Choroid plexus epithelial cell (primary cell): ENCODE results near the gene TXN2.

Experiments used
- DNase-seq: peaks from one replicate; pipeline ENCODE4 v3.0.0-alpha.2; 2010; ENCODE audit warnings: low read depth
- H3K4me3 ChIP-seq: 2 replicates; pipeline ENCODE4 v1.5.1; 2011; ENCODE audit warnings: low read depth, mild to moderate bottlenecking, control low read depth, low read length, moderate library complexity
- TF ChIP-seq, protein P1 (sequence below): conservative IDR thresholded peaks from 2 replicates; pipeline ENCODE4 v1.5.1; 2011; ENCODE audit warnings: low read depth, mild to moderate bottlenecking, control low read depth, inconsistent platforms, low read length, moderate library complexity

TXN2 gene

DNA sequence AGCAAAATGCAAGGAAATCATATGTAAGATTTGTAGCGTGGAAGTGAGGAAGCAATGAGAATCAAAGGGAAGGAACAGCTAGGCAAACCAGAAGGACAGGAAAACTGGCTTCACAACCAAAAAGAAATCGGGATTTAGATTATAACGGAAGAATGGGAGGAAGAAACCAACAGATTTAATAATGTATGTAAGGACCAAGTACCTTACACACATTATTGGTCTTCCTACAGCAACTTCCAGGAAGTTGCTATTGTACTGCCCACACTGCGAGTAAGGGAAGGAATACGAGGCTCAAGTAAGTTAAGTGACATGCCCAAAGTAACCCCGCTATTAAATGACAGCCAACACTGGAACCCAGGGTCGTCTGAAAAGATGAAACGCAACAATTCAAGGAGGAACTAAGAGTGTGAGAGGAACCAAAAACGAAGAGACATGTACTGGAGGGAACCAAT is 473 bp downstream of the TXN2 start:
- TF ChIP-seq, protein P1, sequence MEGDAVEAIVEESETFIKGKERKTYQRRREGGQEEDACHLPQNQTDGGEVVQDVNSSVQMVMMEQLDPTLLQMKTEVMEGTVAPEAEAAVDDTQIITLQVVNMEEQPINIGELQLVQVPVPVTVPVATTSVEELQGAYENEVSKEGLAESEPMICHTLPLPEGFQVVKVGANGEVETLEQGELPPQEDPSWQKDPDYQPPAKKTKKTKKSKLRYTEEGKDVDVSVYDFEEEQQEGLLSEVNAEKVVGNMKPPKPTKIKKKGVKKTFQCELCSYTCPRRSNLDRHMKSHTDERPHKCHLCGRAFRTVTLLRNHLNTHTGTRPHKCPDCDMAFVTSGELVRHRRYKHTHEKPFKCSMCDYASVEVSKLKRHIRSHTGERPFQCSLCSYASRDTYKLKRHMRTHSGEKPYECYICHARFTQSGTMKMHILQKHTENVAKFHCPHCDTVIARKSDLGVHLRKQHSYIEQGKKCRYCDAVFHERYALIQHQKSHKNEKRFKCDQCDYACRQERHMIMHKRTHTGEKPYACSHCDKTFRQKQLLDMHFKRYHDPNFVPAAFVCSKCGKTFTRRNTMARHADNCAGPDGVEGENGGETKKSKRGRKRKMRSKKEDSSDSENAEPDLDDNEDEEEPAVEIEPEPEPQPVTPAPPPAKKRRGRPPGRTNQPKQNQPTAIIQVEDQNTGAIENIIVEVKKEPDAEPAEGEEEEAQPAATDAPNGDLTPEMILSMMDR: no peak
- no peak for DNase-seq
- H3K4me3 ChIP-seq: peak overlapping the region; percentile 90

DNA sequence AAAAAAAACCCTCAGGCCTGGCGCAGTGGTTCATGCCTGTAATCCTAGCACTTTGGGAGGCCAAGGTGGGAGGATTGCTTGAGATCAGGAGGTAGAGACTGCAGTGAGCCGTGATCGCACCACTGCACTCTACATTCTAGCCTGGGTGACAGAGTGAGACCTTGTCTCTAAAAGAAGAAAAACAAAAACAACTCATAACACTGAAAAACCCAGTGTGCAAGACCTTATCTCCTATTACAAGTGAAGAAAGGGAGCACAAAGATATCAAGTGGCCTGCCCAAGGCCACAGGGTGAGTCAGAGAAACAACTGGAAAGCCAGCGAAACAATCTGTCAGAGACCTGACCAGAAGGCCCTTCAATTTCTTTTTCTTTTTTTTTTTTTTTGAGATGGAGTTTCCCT is 2.5 kb downstream of the TXN2 start:
- TF ChIP-seq, protein P1: no peak
- no peak overlapping the region for H3K4me3 ChIP-seq
- no peak for DNase-seq

DNA sequence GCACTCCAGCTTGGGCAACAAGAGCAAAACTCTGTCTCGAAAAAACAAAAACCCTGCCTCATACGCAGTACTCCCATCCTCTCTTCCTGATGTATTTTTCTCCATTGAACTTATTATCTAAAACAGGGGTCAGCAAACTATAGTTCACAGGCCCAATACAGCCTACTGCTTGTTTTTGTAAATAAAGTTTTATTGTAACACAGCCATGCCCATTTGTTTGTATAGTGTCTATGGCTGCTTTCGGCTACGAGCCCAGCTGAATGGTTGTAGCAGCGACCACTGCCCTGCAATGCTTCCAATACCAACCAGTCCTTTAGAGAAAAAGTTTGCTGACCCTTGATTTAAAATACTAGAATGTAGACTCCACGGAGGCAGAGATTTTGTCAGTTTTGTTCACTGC is 6.1 kb downstream of the TXN2 start:
- TF ChIP-seq, protein P1: no peak
- DNase-seq: no peak
- no peak overlapping the region for H3K4me3 ChIP-seq

DNA sequence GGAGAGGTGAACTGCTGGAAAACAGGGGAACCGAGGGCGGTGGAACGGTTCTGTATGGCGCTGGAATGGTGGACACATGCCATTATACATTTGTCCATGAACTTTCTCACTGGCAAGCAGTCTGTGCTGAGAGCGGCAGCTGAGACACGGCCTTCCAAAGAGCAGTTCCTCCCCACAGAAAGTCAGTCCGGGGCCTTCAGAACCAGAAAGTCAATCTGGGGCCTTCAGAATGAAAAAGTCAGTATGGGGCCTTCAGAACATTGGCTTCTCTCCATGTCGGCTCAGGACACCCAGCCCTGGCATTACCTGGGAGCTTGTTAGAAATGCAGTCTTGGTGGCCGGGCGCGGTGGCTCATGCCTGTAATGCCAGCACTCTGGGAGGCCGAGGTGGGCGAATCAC is 8.8 kb downstream of the TXN2 start:
- TF ChIP-seq, protein P1: no peak
- no peak overlapping the region for H3K4me3 ChIP-seq
- no peak for DNase-seq

DNA sequence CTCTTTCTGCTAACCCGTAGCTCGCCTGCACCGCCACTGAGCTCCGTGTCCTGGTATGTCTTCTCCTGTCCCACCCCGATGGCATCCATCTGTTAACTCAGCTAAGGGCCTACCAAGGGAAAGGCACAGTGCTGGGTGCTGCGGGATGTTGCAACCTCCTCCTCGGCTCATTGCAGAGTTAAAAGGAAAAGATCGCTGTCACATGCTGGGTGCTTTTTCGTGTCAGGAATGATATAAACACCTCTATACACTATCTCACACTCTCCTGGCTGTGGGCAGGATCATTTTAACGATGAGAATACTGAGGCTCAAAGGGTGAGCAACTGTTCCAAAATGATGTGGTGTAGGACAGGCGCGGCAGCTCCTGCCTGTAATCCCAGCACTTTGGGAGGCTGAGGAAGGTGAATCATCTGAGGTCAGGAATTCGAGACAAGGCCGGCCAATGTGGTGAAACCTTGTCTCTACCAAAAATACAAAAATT is 10.1 kb downstream of the TXN2 start:
- DNase-seq: peak; percentile 48
- TF ChIP-seq, protein P1: no peak
- H3K4me3 ChIP-seq: no peak overlapping the region

DNA sequence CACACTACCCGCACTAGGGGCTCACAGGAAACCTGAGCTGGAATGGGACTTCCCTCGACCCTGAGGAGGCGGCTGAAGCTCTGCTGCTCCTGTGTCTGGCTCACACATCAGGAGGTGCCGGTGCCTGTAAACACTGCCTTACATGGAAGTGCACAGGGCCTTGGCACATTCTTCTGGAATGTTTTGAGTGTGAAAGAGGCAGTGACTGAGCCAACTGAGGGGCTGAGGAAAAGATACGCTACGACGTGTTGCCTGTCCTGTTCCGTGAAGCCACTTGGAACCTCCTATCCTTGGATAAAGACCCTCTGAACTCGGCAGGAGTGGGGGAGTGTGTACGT is 10.5 kb downstream of the TXN2 start:
- TF ChIP-seq, protein P1: no peak
- H3K4me3 ChIP-seq: no peak overlapping the region
- DNase-seq: peak; percentile 75

DNA sequence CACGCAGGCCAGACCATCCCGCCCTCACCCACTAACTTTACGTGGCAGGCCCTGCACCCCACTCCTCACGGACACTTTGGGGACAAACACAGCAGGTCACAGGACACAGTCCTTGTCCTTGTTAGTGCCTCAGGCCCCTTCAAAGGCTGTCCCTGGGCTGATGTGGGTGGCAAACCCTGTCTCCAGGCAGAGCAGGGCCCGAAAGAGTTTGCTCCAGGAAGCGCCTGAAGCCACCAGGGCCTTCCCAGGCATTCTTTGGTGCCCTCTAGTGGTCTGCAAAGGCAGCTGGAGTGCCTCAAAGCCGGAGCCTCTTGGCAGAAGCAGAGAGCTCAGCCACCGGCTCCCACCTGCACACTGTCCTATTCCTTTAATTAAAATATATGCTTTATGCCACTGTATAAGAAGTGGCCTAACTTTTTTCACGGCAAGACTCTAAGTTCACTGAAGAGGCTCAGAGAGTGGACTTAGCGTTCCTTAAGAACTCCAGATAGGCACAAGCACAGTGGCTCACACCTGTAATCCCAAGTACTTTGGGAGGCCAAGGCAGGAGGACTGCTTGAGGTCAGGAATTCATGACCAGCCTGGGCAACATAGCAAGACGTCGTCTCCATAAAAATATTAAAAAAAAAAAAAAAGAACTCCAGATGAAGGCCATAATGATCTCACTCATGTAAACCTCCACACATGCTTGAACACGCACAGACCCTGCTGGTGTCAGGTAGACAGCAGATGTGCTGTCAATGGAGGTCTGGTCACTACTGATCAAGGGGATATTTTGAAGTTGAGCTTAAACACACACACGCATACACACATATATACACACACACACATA is 11.1 kb downstream of the TXN2 start:
- peak; percentile 95 for DNase-seq
- TF ChIP-seq, protein P1: peak; percentile 98
- no peak overlapping the region for H3K4me3 ChIP-seq
